Activated CD4-positive, CD25-positive, alpha-beta regulatory T cell treated with anti-CD3 and anti-CD28 coated beads, Interleukin-2, amount 50 U/mL, for 16 hours (primary cell): ENCODE measurements around the gene SMAD6.
"Not testable (repeated sequence)": the region's sequence is repeated elsewhere in the genome, so short reads cannot be mapped to it uniquely, and the experiment has no call there.

ENCODE experiments used
- DNase-seq: peaks from one replicate; pipeline ENCODE4 v3.0.0-alpha.2; 2020; ENCODE audit warnings: low read depth, low spot score

Gene SMAD6

DNA sequence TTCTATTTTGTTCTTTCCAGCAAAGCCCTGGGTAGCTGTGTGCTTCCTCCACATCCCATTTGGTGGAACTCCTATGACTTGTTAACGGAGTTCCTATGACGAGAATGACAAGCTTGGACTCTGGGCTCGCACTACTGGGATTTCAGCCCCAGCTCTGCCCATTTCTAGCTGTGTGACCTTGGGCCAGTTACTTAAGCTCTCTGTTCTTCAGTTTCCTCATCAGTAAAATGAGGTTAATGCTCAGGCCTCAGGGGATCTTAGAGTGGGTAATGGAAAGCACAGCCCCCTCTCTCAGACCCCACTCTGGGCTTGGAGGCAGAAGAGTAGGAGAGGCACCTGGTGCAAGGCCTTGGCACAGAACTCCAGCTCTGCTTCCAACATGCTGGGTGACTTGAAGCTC lies 123.1 kb downstream of the SMAD6 start:
- DNase-seq: no peak

- no peak for DNase-seq
These were observed 123.7 kb downstream of the SMAD6 start for GRCh38 chr15:66825731-66826130.

DNA sequence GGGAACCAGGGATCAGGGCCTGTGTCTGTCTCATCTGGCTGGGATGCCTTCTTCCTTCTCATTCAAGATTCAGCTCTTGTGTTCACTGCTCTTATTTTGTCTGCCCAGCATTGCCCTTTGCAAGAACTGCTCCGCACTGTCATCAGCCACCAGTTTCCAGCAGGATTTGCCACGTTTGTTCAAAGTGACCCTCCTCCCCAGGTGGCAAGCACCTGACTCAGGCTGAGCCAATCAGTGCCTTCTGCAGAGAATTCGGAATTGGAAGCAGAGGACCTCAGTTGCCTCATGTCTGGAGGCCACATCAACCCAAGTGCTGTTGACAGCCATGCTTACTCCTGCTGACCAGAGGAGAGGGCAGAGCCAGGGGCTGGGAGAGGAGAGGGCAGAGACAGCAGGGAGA lies 124.5 kb downstream of the SMAD6 start:
- no peak for DNase-seq

DNA sequence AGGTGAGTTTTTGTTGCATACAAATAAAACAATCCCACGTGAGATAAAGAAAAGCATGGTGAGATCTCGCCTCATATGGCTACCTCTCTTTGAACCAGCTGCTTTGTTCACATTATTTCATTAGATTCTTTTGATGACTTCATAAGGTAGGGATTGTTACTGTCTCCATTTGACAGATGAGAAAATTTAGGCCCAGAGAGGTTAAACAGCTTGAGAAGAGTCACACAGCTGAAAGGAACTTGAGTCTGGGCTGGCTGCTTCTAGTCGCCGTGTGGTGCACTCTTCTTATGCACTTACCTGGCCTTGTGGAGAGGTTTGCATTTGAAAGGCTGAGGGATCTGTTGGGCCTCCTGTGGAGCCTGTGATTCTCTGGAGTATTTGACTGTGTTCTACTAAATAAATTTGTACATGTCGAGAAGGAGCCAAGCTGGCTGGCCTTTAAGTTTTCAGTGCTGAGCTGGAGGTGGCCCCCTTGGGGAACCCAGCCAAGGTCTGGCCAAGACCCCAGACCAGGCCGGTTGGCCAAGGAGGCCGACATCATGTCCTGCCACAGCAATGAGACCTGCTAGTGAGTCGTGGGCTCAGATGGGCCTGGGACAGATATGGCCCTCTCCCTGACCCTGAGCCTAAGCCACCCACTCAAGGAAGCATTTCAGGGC lies 125.1 kb downstream of the SMAD6 start:
- DNase-seq: no peak

GRCh38 chr15:66827698-66828055 lies 125.6 kb downstream of the SMAD6 start:
- DNase-seq: no peak

- DNase-seq: not testable (repeated sequence)
These were observed 126.9 kb downstream of the SMAD6 start for GRCh38 chr15:66828817-66829541.

- DNase-seq: no peak
These were observed 127.6 kb downstream of the SMAD6 start for GRCh38 chr15:66829551-66830121.

- DNase-seq: no peak
These were observed 128.3 kb downstream of the SMAD6 start for GRCh38 chr15:66830358-66830757.

GRCh38 chr15:66830823-66831222 lies 128.8 kb downstream of the SMAD6 start:
- DNase-seq: no peak

DNA sequence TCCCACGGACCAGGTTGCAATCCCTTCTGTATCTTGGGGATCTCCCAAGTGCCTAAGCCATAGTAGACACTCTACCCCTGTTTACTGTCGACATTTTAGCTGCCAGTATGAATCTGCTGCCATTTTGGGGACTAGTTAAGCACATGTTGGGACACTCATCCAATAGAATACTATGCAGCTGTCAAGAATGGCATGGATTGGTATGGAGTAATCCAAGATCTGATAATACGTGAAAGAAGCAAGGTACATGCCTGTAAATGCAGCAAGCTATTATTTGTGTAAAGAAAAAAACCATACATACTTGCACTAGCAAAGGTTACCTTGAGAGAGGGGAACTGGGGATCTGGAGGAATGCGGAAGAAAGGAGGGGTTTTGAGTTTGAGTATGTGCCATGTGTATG lies 129.3 kb downstream of the SMAD6 start:
- no peak for DNase-seq

DNA sequence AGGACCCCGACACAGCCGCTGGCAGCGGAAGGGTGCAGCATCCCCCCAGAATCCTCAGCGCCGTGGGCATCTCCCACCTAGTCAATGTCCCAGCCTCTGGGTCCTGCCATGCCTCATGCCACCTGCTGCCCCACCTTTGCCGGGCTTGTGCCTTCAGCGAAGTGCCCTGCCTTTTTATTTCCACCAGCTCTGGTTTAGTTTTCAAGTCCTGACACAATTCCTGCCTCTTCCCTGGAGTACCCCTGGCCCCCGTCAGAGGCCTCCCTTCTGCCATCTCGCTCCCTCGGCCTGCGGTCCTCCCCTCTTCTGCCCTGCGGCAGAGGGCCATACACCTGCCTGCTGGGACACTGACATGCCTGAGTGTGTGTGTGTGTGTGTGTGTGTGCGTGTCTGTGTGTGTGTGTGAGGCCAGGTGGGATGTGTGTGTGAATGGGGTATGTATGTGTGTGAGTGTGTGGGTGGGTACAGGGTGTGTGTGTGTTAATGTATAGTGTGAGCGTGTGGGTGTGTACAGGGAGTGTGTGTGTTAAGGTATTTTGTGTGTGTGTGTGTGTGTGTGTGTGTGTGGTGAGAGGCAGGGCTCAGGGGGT lies 129.9 kb downstream of the SMAD6 start:
- DNase-seq: no peak
